HG03196 (cell line): Measurements from ENCODE around the gene FNDC3B.

Experiments used
- ATAC-seq: cut with Tn5 transposase; IDR thresholded peaks from one replicate; pipeline ENCODE4 v1.9.1; 2021; ENCODE audit not compliant: unreplicated experiment

FNDC3B gene

DNA sequence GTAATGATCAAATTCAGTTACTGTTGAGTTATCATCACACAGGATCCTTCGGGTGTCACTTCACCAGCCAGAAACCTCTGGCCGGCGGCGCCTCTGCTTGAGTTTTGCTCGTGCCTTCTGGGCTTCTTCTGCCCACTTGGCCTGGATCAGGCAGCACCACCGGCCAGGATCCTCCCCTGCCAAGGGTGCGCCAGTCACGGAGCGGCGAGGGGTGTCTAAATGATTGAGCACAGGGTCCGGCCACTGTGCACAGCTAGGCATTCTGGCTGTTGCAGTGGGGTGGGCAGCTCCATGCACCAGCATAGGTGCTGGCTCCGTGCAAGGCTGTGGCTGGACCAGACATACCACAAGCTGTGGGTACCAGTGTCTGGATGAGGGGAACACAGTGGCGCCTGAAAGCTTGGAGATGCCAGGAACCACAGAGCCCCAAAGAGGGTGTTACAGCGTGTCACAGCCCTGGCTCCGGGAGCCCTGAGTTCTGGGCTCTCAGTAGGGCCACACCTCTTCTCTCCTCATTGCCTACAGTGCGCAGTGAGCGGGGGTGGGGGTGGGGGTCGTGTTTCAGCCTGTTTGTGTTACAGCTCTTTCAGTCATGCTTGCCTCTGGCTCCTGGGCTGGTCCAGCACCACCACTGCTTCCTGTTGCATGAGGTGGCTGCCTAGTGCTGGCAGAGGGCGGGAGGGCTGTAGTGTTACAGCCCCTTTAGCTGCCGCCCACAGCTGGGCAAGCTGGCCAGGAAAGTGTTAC is 169.4 kb downstream of the FNDC3B start:
- no peak for ATAC-seq

DNA sequence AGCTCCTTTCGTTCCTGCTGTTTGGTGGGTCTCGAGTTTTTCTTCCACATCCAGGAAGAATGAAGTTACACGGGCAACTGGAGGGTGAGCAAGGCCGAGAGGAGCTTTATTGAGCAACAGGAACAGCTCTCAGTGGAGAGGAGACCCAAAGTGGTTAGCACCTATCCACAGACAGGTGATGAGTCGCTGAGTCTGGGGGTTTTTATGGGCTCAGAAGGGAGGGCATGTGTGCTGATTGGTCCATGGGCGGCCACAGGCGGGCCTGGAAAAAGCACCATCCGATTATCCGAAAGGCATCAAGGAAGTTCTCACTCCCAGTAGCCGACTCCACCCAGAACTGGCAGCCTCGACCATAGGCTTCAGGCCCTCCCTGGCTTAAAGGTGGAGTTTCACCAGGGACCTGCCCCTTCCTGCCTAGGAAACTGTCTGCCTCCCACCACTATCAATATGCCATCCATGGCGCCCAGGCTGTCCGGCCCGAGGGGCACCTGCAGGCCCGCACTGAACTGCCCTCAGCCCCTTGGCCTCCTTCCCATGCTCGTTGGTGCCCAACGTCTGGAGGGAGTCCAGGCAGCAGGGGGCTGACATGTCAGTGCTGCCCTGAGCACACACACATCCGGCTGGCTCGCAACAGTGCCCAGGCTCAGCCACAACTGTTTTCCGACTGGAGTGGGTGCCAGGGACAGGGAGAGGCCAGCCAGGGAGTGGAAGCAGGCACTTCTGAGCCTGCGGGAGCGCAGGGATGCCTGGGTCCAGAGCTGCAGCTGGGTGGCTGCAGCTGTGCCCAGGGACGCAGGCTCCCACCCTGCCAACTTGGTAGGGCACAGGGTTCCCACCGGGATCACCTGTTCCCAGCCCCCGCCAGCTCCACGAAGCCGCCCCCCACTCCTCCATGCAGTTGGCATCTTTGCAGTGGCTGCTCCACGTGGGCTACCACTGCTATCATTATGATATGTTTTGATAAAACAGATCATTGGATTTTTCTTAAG is 170.2 kb downstream of the FNDC3B start:
- ATAC-seq = no peak

DNA sequence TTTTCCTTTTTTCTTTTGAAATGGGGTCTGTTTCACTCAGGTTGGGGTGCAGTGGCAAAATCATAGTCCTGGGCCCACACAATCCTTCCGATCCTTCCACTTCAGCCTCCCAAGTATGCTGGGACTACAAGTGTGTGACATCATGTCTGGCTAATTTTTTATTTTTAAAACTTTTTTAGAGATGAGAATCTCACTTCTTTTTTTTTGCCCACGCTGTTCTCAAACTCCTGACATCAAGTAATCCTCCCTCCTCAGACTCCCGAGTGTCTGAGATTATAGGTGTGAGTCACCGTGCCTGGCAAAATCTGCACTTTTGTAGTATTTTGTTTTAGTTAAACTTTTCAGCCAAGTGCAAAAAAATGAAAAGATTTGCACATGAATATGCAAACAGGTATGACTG is 171.0 kb downstream of the FNDC3B start:
- no peak for ATAC-seq

GRCh38 chr3:172211123-172211522 is 171.7 kb downstream of the FNDC3B start:
- no peak for ATAC-seq

DNA sequence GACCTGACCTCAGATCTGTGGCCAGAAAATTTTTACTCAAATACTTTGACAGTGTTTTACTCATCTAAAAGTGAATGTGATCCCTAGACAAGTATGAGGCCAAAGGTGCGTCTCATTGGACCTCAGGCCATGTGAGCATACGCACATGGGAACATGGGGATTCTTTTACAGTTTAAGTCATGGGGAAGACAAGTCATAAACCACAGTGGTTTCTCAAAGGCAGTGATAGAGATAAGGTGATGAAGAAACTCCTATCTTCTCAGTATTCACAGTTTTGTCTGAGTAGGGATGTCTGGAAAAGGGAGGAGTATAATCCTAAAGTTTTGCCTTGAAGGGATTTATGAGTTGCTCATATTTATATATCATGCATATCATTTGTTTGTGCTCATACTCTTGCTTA is 173.8 kb downstream of the FNDC3B start:
- ATAC-seq = no peak

GRCh38 chr3:172213904-172214303 is 174.5 kb downstream of the FNDC3B start:
- ATAC-seq = no peak

- no peak for ATAC-seq
These were observed 176.9 kb downstream of the FNDC3B start for GRCh38 chr3:172216267-172216666.

- ATAC-seq = no peak
These were observed 177.5 kb downstream of the FNDC3B start for GRCh38 chr3:172216911-172217310.

DNA sequence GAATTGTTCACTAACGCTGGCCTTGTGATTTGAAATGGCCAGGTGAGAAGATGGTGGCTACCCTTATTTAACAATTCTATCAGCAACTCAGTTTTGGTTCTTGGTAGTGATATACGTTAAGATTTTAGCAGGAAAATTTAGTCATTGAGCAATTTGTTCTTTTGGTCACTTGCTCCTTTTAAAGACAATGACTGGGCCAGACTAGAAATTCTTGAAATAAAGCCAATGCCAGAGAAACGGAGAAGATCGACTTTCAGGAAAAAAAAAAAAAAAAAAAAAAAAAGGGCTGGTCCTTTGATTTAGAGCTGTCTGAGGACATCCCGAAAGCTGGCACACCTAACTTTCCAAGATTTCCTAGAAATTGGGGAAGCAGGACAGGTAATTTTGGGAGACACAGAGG is 178.5 kb downstream of the FNDC3B start:
- no peak for ATAC-seq

DNA sequence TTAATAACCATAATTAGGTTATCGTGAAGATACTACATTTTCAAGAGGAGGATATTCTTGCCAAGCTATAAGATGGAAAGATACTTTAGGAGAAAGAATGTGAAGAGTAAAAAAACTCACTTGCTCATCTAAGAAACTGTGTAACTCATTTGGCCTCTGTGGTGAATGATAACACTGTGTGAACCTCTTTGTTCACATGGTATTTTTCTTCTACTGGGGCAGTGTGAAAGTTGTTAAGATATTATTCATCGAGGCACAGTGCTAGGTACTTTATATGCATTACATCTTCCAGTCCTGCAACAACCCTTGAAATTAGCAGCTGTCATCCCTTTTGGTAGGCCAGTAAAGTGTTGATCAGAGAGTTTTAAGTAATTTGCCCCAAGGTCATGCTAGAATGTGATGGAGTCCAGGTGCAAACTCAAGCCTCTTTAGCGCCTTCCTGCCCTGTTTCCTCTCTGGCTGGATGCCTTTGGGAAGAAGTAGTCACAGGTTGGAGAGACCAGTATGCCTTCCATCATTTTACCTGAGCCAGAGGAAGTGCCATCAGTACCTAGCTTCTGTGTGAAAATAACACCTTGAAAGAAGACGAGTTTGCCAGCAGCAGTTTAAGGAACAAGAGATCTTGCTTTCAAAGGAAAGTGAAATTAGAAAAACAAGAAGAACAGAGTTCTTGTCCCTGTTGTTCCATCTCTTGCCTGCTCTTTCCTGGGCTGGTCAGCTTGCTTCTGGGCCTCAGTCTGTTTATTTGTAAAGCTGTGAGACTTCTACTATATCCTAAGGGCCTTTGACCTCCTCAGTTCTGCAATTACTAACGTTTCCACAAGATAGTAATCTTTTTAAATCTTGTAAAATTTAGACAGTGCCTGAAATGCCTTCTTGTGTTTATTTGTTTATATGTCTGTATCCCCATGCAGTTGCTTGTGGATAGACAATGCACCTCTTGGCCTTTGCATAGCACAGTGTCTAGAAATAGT is 179.3 kb downstream of the FNDC3B start:
- ATAC-seq = no peak

DNA sequence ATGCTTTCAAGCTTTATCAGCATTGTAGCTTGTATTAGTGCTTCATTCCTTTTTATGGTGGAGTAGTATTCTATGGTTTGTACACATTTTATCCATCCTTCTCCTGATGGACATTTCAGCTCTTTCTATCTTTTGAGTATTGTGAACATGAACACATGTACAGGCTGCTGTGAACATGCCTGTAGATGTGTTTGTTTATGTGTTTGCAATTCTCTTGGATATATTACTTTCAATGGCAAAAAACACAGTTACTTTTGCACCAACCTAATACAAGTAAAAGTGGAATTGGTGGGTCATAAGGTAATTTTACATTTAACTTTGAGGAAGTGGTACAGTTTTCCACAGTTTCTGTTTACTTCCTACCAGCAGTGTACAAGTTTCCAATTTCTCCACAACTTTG is 180.4 kb downstream of the FNDC3B start:
- no peak for ATAC-seq

- no peak for ATAC-seq
These were observed 182.2 kb downstream of the FNDC3B start for GRCh38 chr3:172221547-172221946.

- ATAC-seq = no peak
These were observed 183.2 kb downstream of the FNDC3B start for GRCh38 chr3:172222478-172223071.

DNA sequence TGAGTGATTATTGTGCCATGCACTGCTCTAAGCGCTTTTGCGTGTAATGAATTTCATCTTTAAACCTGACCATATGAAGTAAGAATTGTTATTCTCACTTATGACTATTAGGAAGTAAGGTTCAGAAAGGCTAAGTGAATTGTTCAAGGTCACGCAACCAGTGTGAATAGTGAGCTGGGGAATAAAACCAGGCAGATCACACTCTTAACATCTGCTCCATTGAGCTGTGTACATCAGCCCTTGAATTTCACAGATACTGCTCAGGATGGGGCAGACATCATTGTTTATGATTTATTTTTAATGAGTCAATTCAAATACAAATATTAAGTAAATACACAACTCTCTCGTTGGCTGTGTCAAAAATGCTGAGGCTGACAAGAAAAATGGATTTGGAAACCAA is 184.5 kb downstream of the FNDC3B start:
- no peak for ATAC-seq

DNA sequence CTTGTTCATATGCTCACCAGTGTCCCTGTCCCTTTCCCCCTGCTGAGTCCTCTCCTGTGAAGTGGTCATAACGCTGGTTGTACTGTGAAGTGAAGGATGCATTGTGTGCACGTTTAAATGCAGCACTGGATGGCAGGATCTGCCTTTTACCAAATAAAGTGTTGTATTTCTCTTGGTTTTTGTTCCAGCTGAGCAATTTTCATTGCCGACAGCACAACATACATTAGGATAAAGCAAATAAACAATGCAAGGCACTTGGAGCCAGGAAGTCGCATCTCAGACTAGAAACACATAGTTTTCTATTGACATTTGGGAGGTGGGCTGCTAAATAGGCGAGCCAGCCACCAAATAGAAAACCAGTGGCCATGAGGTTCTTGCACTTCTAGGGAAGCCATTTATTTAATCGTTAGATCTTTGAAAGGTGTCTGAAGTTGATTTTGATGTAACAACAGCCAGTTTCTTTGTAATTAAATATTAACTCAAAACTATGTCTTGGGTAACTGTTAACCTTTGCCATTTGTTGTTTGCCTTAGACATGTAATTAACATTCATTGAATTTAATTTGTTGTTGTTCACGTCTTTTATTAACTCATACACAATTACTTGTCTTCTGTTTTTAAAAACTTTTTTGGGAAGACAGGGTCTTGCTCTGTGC is 185.3 kb downstream of the FNDC3B start:
- no peak for ATAC-seq

DNA sequence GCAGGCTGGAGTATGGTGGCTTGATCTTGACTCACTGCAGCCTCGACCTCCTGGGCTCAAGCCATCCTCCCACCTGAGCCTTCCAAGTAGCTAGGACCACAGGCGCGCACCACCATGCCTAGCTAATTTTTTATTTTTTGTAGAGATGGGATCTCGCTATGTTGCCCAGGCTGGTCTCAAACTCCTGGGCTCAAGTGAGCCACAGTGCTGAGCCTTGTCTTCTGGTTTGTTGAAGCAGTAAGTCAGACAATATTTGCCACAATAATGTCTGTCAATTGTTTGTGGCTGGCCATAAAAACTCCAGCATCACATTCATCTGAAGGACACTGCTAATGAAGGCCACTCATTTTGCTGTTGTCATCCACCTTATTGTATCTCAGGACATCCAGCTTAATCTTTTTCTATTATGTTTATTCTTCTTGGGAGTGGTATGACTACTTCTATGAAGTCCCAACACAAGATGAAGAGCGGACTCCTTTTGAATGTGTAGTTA is 185.9 kb downstream of the FNDC3B start:
- ATAC-seq = no peak

- no peak for ATAC-seq
These were observed 187.5 kb downstream of the FNDC3B start for GRCh38 chr3:172226831-172227230.

- ATAC-seq = no peak
These were observed 188.1 kb downstream of the FNDC3B start for GRCh38 chr3:172227340-172228035.

DNA sequence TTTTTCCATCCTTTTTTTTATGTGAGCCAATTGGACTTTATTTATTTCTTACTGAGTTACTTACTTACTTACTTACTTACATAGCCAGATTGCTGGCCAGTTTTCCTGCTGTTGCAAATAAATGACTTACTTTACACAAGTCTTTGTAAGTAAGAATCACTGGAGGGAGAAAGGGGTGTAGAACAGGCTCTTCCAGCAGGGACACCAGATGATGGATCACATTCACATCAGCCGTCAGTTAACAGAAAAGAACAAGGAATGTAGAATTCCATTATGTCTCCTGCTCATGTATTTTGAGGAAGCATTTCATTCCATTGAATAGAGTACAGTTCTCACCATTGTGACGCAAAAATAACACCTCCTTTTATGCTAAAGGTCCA is 188.6 kb downstream of the FNDC3B start:
- ATAC-seq = no peak
